Keratinocyte (primary cell): ENCODE measurements around the gene KPNA1. TPM values are rescaled to one million over a fixed set of nuclear protein-coding genes. Genes with fewer than 3 reads are reported as not detected.
A peak's percentile ranks its signal among the peaks of the same experiment; 100 is the strongest.

Source experiments
- DNase-seq: peaks from one replicate; pipeline ENCODE4 v3.0.0-alpha.2; 2011; ENCODE audit warnings: low read depth, missing footprints, low spot score
- FAIRE-seq: peaks from 2 replicates; lab custom pipeline; 2011; peaks lifted over from hg19 to GRCh38; lab: Jason Lieb, UNC
- H2AFZ ChIP-seq: 2 replicates; pipeline ENCODE4 v1.6.0; 2012; ENCODE audit warnings: low read length, control low read depth, inconsistent platforms; ENCODE audit not compliant: control insufficient read depth
- H3K27ac ChIP-seq: 2 replicates; pipeline ENCODE4 v1.5.1; 2011; ENCODE audit warnings: low read length; ENCODE audit not compliant: control insufficient read depth, insufficient read depth
- H3K27me3 ChIP-seq: 3 replicates; pipeline ENCODE4 v1.6.0; 2011; ENCODE audit warnings: low read length; ENCODE audit not compliant: control insufficient read depth, insufficient read depth; ENCODE audit errors: extremely low read depth
- H3K36me3 ChIP-seq, 2 experiments: 2 replicates in 1 of 2; 3 replicates in 1 of 2; pipeline ENCODE4 v1.5.1; 2011; ENCODE audit warnings: low read length in 2 of 2, mild to moderate bottlenecking in 1 of 2; ENCODE audit not compliant: control insufficient read depth in 2 of 2, insufficient read depth in 2 of 2; ENCODE audit errors: extremely low read depth in 1 of 2
- H3K4me1 ChIP-seq: 3 replicates; pipeline ENCODE4 v1.5.1; 2011; ENCODE audit warnings: low read length; ENCODE audit not compliant: control insufficient read depth, insufficient read depth; ENCODE audit errors: extremely low read depth
- H3K4me2 ChIP-seq: 3 replicates; pipeline ENCODE4 v1.6.0; 2011; ENCODE audit warnings: low read depth, low read length; ENCODE audit not compliant: control insufficient read depth, insufficient read depth; ENCODE audit errors: extremely low read depth
- H3K4me3 ChIP-seq, 3 experiments: fragments of 200-600 bp in 1 of 3; sonication (generic) in 1 of 3; 2 replicates in 2 of 3; 3 replicates in 1 of 3; pipeline ENCODE4 v1.5.1; 2011 to 2016; ENCODE audit warnings: low read length in 3 of 3, mild to moderate bottlenecking in 3 of 3, control low read depth in 2 of 3, inconsistent platforms in 1 of 3, low read depth in 1 of 3, mixed read lengths in 1 of 3, mixed run types in 1 of 3, moderate library complexity in 1 of 3; ENCODE audit not compliant: control insufficient read depth in 2 of 3, insufficient read depth in 2 of 3; ENCODE audit errors: extremely low read depth in 1 of 3
- H3K79me2 ChIP-seq: 2 replicates; pipeline ENCODE4 v1.6.0; 2012; ENCODE audit warnings: low read length; ENCODE audit not compliant: control insufficient read depth, insufficient read depth
- H3K9ac ChIP-seq: 3 replicates; pipeline ENCODE4 v1.6.0; 2011; ENCODE audit warnings: low read length; ENCODE audit not compliant: control insufficient read depth, insufficient read depth; ENCODE audit errors: extremely low read depth
- H3K9me1 ChIP-seq: 3 replicates; pipeline ENCODE4 v1.6.0; 2011; ENCODE audit warnings: low read length; ENCODE audit not compliant: control insufficient read depth, insufficient read depth; ENCODE audit errors: extremely low read depth
- H3K9me3 ChIP-seq: 2 replicates; pipeline ENCODE4 v1.5.1; 2012; ENCODE audit warnings: low read depth, low read length; ENCODE audit not compliant: control insufficient read depth
- H4K20me1 ChIP-seq: 3 replicates; pipeline ENCODE4 v1.6.0; 2011; ENCODE audit warnings: low read length; ENCODE audit not compliant: control insufficient read depth, insufficient read depth; ENCODE audit errors: extremely low read depth
- EZH2 ChIP-seq: IDR thresholded peaks from one replicate; pipeline ENCODE4 v1.6.1; 2012; ENCODE audit warnings: inconsistent platforms, mild to moderate bottlenecking, low read length, moderate library complexity
- dilution Hi-C: fragments of 300-500 bp; cut with MboI; formaldehyde crosslinking; loops from one replicate; pipeline ENCODE4 v1.7.0; 2020; ENCODE audit warnings: low sequenced_read_pairs; ENCODE audit not compliant: extremely low pct_ligation_motif_present
- polyA plus RNA-seq, 5 experiments: library from polyadenylated mRNA; depleted of rRNA in 3 of 5; stranded (reverse) in 3 of 5; stranded (forward) in 1 of 5; unstranded in 1 of 5; fragments of >200 nt; gene quantifications; 1 replicate in 1 of 5; 2 replicates in 3 of 5; 3 replicates in 1 of 5; pipeline versions ENCODE4 v1.2.1 to v1.2.3, GENCODE V29; 2011 to 2012; ENCODE audit warnings: missing spikeins in 2 of 5, low read depth in 1 of 5, low replicate concordance in 1 of 5
- TF ChIP-seq, protein P1 (sequence below), 3 experiments: IDR thresholded peaks in 1 of 3; conservative IDR thresholded peaks in 1 of 3; optimal IDR thresholded peaks in 1 of 3; 2 replicates in 2 of 3; 3 replicates in 1 of 3; pipeline versions ENCODE3 to v1.5.1; 2011; ENCODE audit warnings: low read length in 3 of 3, mild to moderate bottlenecking in 3 of 3, moderate library complexity in 2 of 3, control low read depth in 1 of 3, inconsistent platforms in 1 of 3; ENCODE audit not compliant: insufficient read depth in 2 of 3; ENCODE audit errors: extremely low read depth in 1 of 3

Gene KPNA1
- polyA plus RNA-seq, 1 donor (not counting 4 experiments of a cell fraction or from before 2014, with no cell fraction given) = 66.7 TPM

GRCh38 chr3:122508135-122508914, 6.4 kb downstream of the KPNA1 start:
- DNase-seq = no peak
- TF ChIP-seq, protein P1, sequence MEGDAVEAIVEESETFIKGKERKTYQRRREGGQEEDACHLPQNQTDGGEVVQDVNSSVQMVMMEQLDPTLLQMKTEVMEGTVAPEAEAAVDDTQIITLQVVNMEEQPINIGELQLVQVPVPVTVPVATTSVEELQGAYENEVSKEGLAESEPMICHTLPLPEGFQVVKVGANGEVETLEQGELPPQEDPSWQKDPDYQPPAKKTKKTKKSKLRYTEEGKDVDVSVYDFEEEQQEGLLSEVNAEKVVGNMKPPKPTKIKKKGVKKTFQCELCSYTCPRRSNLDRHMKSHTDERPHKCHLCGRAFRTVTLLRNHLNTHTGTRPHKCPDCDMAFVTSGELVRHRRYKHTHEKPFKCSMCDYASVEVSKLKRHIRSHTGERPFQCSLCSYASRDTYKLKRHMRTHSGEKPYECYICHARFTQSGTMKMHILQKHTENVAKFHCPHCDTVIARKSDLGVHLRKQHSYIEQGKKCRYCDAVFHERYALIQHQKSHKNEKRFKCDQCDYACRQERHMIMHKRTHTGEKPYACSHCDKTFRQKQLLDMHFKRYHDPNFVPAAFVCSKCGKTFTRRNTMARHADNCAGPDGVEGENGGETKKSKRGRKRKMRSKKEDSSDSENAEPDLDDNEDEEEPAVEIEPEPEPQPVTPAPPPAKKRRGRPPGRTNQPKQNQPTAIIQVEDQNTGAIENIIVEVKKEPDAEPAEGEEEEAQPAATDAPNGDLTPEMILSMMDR (optimal IDR thresholded peaks at IDR 0.05 in 1 of 3, IDR thresholded peaks at IDR 0.05 in 1 of 3, conservative IDR thresholded peaks at IDR 0.05 in 1 of 3; ENCODE audit: extremely low read depth in 1 of 3, insufficient read depth in 2 of 3, low read length in 3 of 3) = no peak
- TF ChIP-seq EZH2 = no peak
- dilution Hi-C loops = no loop called here
- peaks cover 99% of the 10 kb centered on the region for H3K79me2 ChIP-seq
- H3K4me2 ChIP-seq = peak overlapping the region; percentile 16
- peaks cover 13% of the 10 kb centered on the region for H3K4me1 ChIP-seq
- no peaks in the 10 kb centered on the region for H3K36me3 ChIP-seq
- no peaks in the 10 kb centered on the region for H3K9me3 ChIP-seq
- no peak overlapping the region for H2AFZ ChIP-seq
- no peak overlapping the region for H3K9ac ChIP-seq
- peak; percentile 76 for FAIRE-seq
- H3K27me3 ChIP-seq = no peaks in the 10 kb centered on the region
- H3K27ac ChIP-seq = peak overlapping the region; percentile 15
- peaks cover 3% of the 10 kb centered on the region for H3K9me1 ChIP-seq
- peaks cover 28% of the 10 kb centered on the region for H4K20me1 ChIP-seq
- no peak overlapping the region for H3K4me3 ChIP-seq

DNA sequence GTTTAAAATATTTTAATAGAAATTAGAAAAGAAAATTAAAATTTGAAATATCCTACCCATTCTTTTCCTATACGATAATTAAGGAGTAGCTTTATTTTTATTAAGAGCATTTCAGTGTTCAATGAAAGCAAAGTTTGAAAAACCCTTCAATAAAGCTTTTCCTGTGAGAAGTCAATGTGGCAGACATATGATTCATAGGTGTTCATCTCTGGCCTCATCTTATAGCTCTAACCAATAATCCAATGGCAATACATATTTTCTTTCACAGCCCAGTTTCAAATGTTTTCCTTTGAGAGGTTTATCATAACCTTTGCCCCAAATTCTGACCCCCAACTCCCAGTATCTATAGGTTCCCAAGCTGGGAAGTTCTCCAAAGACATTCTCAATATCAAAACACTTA, 8.3 kb downstream of the KPNA1 start:
- no peak overlapping the region for H3K27ac ChIP-seq
- H3K4me1 ChIP-seq = peaks cover 7% of the 10 kb centered on the region
- no peak overlapping the region for H2AFZ ChIP-seq
- peaks cover 3% of the 10 kb centered on the region for H3K9me1 ChIP-seq
- H4K20me1 ChIP-seq = peaks cover 31% of the 10 kb centered on the region
- H3K9ac ChIP-seq = no peak overlapping the region
- FAIRE-seq (no peak), DNase-seq (no peak)
- dilution Hi-C loops = no loop called here
- no peak overlapping the region for H3K4me2 ChIP-seq
- TF ChIP-seq, protein P1 (optimal IDR thresholded peaks at IDR 0.05 in 1 of 3, IDR thresholded peaks at IDR 0.05 in 1 of 3, conservative IDR thresholded peaks at IDR 0.05 in 1 of 3; ENCODE audit: extremely low read depth in 1 of 3, insufficient read depth in 2 of 3, low read length in 3 of 3) = no peak
- no peak for TF ChIP-seq EZH2
- H3K27me3 ChIP-seq = no peaks in the 10 kb centered on the region
- no peaks in the 10 kb centered on the region for H3K9me3 ChIP-seq
- no peak overlapping the region for H3K4me3 ChIP-seq
- no peaks in the 10 kb centered on the region for H3K36me3 ChIP-seq
- peaks cover 98% of the 10 kb centered on the region for H3K79me2 ChIP-seq
